PFSK-1 (cell line): ENCODE data around the gene FAM13A.

ENCODE experiments used
- FOXP2 ChIP-seq: optimal IDR thresholded peaks from 2 replicates; pipeline ENCODE3; 2011; ENCODE audit warnings: borderline replicate concordance, control low read depth, inconsistent platforms; ENCODE audit not compliant: insufficient read depth; ENCODE audit errors: extremely low read length, extremely low read depth
- POLR2AphosphoS5 ChIP-seq: IDR thresholded peaks from 2 replicates; pipeline ENCODE4 v1.6.1; 2012; ENCODE audit warnings: low read depth, mild to moderate bottlenecking, control low read depth, low read length, moderate library complexity
- REST ChIP-seq, 2 experiments: IDR thresholded peaks; 2 replicates each; pipeline versions ENCODE4 v1.6.1 to v1.8.0; 2011 to 2012; ENCODE audit warnings: low read depth in 2 of 2, low read length in 2 of 2, control low read depth in 1 of 2, inconsistent platforms in 1 of 2, mild to moderate bottlenecking in 1 of 2, moderate library complexity in 1 of 2; ENCODE audit not compliant: insufficient read depth in 1 of 2
- SIN3A ChIP-seq: IDR thresholded peaks from 2 replicates; pipeline ENCODE4 v1.6.1; 2012; ENCODE audit warnings: mild to moderate bottlenecking, low read length, moderate library complexity, borderline replicate concordance; ENCODE audit not compliant: insufficient read depth
- TAF1 ChIP-seq: IDR thresholded peaks from 2 replicates; pipeline ENCODE4 v1.6.1; 2012; ENCODE audit warnings: low read length, control low read depth, borderline replicate concordance; ENCODE audit not compliant: insufficient read depth

The FAM13A gene

GRCh38 chr4:88995874-88996273 lies 61.1 kb downstream of the FAM13A start:
- no peak for TF ChIP-seq REST (IDR thresholded peaks at IDR 0.05; ENCODE audit: insufficient read depth in 1 of 2, low read depth in 2 of 2, low read length in 2 of 2)
- TF ChIP-seq POLR2AphosphoS5: no peak
- no peak for TF ChIP-seq FOXP2
- no peak for TF ChIP-seq SIN3A
- TF ChIP-seq TAF1: no peak

GRCh38 chr4:88993246-88993645 lies 63.7 kb downstream of the FAM13A start:
- TF ChIP-seq POLR2AphosphoS5 (no peak), SIN3A (no peak), FOXP2 (no peak), REST (IDR thresholded peaks at IDR 0.05; ENCODE audit: insufficient read depth in 1 of 2, low read depth in 2 of 2, low read length in 2 of 2) (no peak), TAF1 (no peak)

- TF ChIP-seq POLR2AphosphoS5: no peak
- no peak for TF ChIP-seq TAF1
- TF ChIP-seq REST (IDR thresholded peaks at IDR 0.05; ENCODE audit: insufficient read depth in 1 of 2, low read depth in 2 of 2, low read length in 2 of 2): no peak
- no peak for TF ChIP-seq FOXP2
- TF ChIP-seq SIN3A: no peak
Measured at GRCh38 chr4:88991746-88992145, 65.2 kb downstream of the FAM13A start.

GRCh38 chr4:88989990-88990389 lies 67.0 kb downstream of the FAM13A start:
- TF ChIP-seq FOXP2 (no peak), SIN3A (no peak), POLR2AphosphoS5 (no peak), REST (IDR thresholded peaks at IDR 0.05; ENCODE audit: insufficient read depth in 1 of 2, low read depth in 2 of 2, low read length in 2 of 2) (no peak), TAF1 (no peak)
